ENCODE results near the gene P2RX7. TPM values are rescaled to one million over a fixed set of nuclear protein-coding genes. Genes with fewer than 3 reads are reported as not detected.
"Not testable (repeated sequence)": the region's sequence is repeated elsewhere in the genome, so short reads cannot be mapped to it uniquely, and the experiment has no call there.

Gene P2RX7
- total RNA-seq, 2 experiments from 2014 or later, result 3.6 to 4.7 TPM

DNA sequence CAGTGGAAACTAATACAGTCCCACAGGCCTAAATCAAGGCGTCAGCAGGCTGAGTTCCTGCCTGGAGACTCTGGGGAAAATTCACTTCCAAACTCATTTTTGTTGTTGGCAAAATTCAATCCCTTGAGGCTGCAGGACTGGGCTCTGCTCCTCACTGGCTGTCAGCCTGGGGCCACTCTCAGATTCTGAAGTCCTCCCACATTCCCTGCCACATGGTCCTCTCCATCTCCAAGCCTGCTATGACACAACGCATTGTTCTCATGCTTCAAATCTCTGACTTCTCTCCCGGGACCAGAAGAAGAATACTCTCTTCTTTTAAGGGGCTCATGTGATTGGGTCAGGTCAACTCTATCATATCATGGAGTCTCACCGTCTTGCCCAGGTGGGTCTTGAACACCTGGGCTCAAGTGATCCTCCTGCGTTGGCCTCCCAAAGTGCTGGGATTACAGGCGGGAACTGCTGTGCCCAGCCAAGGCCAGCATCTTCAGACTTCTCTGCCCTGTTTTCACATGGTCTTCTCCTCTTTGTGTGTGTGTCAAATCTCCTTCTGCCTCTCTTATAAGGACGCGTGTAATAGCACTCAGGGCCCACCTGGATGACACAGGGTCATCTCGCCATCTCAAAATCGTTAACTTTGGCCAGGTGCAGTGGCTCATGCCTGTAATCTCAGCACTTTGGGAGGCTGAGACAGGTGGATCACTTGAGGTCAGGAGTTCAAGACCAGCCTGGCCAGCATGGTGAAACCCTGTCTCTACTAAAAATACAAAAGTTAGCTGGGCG, 9.7 kb downstream of the P2RX7 start:
- no peak for TF ChIP-seq CTCF (IDR thresholded peaks at IDR 0.05)
- no peaks in the 10 kb centered on the region for H3K27me3 Mint-ChIP-seq
- H3K27ac Mint-ChIP-seq, result peak overlapping the region; percentile 43
- ATAC-seq (no peak), DNase-seq (no peak)
- H3K36me3 Mint-ChIP-seq (ENCODE audit: low read depth), result peaks cover 4% of the 10 kb centered on the region
- H3K4me1 Mint-ChIP-seq (ENCODE audit: low read depth), result peaks cover 23% of the 10 kb centered on the region
- no peaks in the 10 kb centered on the region for H3K9me3 Mint-ChIP-seq
- intact Hi-C loops (cut with micrococcal nuclease), result no loop called here
- POLR2A ChIA-PET, result no interaction called here
- no peak overlapping the region for H3K4me3 Mint-ChIP-seq
- CTCF ChIA-PET, result no interaction called here

- peak overlapping the region; percentile 84 for H3K27ac Mint-ChIP-seq
- H3K27me3 Mint-ChIP-seq, result no peaks in the 10 kb centered on the region
- TF ChIP-seq CTCF (IDR thresholded peaks at IDR 0.05), result no peak
- H3K9me3 Mint-ChIP-seq, result no peaks in the 10 kb centered on the region
- DNase-seq (no peak), ATAC-seq (peak; percentile 59)
- no peak overlapping the region for H3K4me3 Mint-ChIP-seq
- CTCF ChIA-PET, result no interaction called here
- intact Hi-C loops (cut with micrococcal nuclease), result no loop called here
- POLR2A ChIA-PET, result interaction anchor here (1.4 to 1.5 kb wide), 2 partner anchors 44 to 78 kb away, joined by 3 read pairs; no protein-coding TSS in a partner anchor
- H3K36me3 Mint-ChIP-seq (ENCODE audit: low read depth), result peaks cover 2% of the 10 kb centered on the region
- H3K4me1 Mint-ChIP-seq (ENCODE audit: low read depth), result peaks cover 23% of the 10 kb centered on the region
Observed at GRCh38 chr12:121144416-121144914, 11.8 kb downstream of the P2RX7 start.

GRCh38 chr12:121145221-121145620, 12.5 kb downstream of the P2RX7 start:
- intact Hi-C loops (cut with micrococcal nuclease), result no loop called here
- DNase-seq (peak; percentile 65), ATAC-seq (peak; percentile 84)
- H3K9me3 Mint-ChIP-seq, result no peaks in the 10 kb centered on the region
- H3K4me1 Mint-ChIP-seq (ENCODE audit: low read depth), result peaks cover 23% of the 10 kb centered on the region
- H3K4me3 Mint-ChIP-seq, result no peak overlapping the region
- ChIA-PET CTCF (interaction anchor here (1.4 kb wide), 1 partner anchor 34 kb away, joined by 3 read pairs; no protein-coding TSS in a partner anchor), POLR2A (interaction anchor here (1.4 to 1.5 kb wide), 2 partner anchors 45 to 77 kb away, joined by 3 read pairs; no protein-coding TSS in a partner anchor)
- peaks cover 2% of the 10 kb centered on the region for H3K36me3 Mint-ChIP-seq (ENCODE audit: low read depth)
- peak overlapping the region; percentile 84 for H3K27ac Mint-ChIP-seq
- TF ChIP-seq CTCF (IDR thresholded peaks at IDR 0.05), result no peak
- no peaks in the 10 kb centered on the region for H3K27me3 Mint-ChIP-seq

GRCh38 chr12:121149289-121149688, 16.6 kb downstream of the P2RX7 start:
- H3K4me3 Mint-ChIP-seq; POLR2A ChIA-PET; H3K9me3 Mint-ChIP-seq; intact Hi-C loops (cut with micrococcal nuclease); DNase-seq; H3K27ac Mint-ChIP-seq; H3K27me3 Mint-ChIP-seq; H3K36me3 Mint-ChIP-seq (ENCODE audit: low read depth); CTCF ChIA-PET; ATAC-seq: not testable (repeated sequence)
- H3K4me1 Mint-ChIP-seq (ENCODE audit: low read depth), result peaks cover 17% of the 10 kb centered on the region

- intact Hi-C loops (cut with micrococcal nuclease), result no loop called here
- H3K27me3 Mint-ChIP-seq, result no peaks in the 10 kb centered on the region
- H3K4me3 Mint-ChIP-seq, result no peak overlapping the region
- no peak for DNase-seq
- ATAC-seq, result no peak
- H3K27ac Mint-ChIP-seq, result no peak overlapping the region
- no peak for TF ChIP-seq CTCF (IDR thresholded peaks at IDR 0.05)
- H3K4me1 Mint-ChIP-seq (ENCODE audit: low read depth), result peaks cover 2% of the 10 kb centered on the region
- ChIA-PET CTCF (interaction anchor here (1.1 kb wide), 1 partner anchor 32 kb away, joined by 3 read pairs; no protein-coding TSS in a partner anchor), POLR2A (interaction anchor here (0.6 to 1.1 kb wide), 2 partner anchors 15 to 229 kb away, joined by 3 read pairs; no protein-coding TSS in a partner anchor)
- H3K36me3 Mint-ChIP-seq (ENCODE audit: low read depth), result peaks cover 18% of the 10 kb centered on the region
- H3K9me3 Mint-ChIP-seq, result peaks cover 5% of the 10 kb centered on the region
Observed at GRCh38 chr12:121154793-121155375, 22.2 kb downstream of the P2RX7 start.
